ENCODE results near the gene GPC6.

Gene GPC6

DNA sequence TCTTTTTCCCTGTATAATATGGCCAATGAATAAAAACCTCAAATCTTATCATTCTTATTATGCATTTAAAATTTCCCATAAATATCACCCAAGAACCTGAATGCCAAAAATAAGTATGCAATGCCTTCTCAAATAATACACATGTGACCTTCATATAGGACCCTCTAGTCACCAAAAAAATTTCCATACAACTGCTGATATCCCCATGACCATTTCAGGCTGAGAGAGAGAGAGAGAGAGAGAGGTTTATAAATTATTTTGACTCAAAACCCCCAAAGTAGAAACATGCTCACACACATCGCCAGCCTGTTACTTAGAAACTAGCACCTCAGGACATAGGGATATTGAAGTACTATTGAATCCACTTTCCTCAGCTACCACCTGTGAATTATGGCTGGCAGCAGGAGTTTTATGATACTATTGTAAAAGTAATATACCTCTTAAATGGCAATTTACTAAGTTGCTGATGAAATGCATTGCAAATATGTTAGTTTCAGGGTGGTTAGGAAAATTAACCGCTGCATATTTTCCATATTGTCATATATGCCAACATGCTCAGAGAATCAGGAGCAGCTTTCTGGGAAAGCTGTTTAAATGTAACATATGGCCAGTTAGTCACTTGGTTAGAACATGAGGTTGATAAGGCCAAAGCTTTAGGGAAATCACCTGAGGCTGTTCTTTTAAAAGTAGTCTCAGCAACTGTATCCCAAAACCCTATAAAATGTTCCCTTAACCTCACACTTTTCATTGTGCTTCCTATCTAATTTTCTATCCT lies 1022.0 kb downstream of the GPC6 start:
- DNase-seq (ENCODE audit: low spot score): no peak

DNA sequence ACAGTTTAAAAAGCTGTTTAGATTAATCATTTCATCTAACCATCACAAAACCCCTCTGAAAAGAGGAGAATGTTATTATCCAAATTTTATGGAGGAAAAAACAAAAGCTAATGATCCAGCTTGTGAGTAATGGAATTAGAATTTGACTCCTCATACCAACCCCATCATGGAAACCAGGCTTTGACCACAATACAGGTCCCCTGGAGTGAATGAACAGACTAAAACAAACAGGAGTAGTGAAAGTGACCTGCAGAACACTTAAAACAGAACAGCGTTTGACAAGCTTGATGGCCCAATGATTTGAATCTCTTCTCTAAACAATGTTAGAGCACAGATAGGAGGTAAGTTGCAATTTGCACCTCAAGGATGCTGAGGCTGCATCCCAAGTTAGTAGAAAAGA lies 1022.9 kb downstream of the GPC6 start:
- no peak for DNase-seq (ENCODE audit: low spot score)

DNA sequence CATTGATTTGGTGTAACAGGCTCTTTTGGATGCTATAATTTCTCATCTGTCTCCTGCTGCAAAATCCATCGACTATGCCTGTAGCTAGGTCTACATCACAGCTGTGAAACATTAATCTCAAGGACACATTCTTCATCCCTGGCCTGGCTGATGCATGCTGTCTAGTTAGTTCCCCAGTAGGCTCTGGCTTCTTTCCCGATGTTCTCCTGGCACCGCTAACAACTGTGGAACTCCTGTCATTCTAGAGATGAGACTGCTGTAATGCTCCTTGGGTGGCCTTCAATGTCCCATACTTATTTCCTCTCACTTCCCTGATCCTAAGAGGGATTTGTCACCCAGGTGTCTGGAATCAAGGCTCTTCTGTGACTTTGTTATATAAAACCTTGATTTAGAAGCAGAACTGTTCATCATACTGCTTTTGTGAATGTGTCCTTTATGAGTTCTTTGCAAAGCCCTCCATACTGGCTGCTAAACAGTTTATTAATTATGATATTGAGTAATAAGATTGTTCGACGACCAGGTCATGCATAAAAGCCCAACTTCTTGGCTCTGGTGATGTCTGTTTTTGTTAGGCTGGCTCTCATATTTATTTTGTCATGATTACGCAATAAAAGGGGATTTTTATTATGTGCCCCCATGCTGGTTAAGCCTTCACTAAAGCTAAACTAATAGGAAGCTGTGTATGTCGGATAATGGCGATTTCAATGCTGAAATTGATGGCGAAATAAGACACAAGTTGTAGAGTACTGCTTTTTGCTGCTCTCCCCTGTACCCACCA lies 1025.4 kb downstream of the GPC6 start:
- DNase-seq (ENCODE audit: low spot score): no peak

DNA sequence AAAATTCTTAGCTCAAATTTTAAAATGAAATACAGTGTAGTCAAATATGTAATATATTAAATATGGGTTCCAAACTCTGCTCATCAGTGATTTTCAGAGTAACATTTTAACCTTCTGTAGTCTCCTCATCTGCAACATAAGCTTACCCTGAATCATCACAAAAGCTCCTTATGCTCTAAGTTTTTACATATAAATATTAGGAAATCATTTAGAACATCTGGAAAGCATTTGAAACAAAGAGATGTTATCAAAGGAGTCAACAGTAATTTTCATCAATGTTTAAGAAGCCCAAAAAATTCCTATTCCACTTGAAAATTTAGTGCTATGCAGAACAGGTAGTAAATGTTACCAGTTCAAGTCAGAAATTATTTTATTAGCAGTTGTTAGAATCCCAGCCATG lies 1028.1 kb downstream of the GPC6 start:
- no peak for DNase-seq (ENCODE audit: low spot score)

DNA sequence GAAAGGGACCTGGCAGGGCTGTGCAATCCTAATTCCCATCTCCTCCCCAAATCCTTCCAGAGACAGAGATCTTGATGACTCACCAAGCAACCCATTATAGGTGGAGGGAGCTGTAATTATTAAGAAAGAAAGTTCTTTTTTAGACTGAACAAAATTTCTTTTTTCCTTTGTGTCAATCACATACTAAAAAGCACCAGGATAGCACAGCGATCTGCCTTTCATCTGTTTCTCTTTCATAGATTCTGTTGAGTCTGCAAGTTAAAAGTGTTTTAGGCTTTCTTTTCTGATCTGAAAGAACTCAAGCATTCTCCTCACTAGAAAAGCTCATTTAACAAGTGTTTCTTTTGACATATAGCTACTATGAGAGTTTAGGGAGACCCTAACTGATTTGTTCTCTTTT lies 1030.1 kb downstream of the GPC6 start:
- DNase-seq (ENCODE audit: low spot score): no peak

DNA sequence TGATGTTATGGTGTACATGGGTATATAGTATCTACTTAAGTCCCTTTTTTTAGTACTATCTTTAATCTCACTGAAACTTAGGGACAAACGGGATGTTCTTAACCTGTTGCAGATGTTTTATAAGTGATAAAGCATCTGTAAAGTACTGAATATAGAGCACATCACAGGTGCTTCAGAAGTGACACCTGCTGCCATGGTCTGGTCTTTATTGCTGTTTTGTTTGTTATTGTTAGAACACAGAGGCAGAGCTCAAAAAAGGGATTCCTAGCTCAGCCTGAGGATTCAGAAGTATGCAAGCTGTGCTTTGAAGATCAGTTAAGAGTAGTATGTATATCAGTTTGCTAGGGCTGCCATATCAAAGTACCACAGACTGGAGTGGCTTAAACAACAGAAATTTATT lies 1033.4 kb downstream of the GPC6 start:
- no peak for DNase-seq (ENCODE audit: low spot score)

DNA sequence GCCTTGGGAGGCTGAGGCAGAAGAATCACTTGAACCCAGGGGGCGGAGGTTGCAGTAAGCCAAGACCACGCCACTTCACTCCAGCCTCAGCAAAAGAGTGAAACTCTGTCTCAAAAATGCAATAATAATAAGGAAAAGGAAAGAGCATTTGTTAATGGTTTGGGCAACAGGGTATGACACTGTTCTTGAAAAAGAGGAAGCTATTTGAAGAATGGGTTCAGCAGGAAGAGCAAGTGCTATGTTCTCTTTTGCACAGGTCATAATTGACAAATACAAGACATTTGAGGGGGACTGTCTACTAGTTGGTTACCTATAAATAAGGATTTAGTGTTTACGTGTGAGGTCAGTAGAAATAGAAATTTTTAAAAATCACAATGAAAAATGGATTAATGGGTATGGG lies 1034.6 kb downstream of the GPC6 start:
- no peak for DNase-seq (ENCODE audit: low spot score)

DNA sequence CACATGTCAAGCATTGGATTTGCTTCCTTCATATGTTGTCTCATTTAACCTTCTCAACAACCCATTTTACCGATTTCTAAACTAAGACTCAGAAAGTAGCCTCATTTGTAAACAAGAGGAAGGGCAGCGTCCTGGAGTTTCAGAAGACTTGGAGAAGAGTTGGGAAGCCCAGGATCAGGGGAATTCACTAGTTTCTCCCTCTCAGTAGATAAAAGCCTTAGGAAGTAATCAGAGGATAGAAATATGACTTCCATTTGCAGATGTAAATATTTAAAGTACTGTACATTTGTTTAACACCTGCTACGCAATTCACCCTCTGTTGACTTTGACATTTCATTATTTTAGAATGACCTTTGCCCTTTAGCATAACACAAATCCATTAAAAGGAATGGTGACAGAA lies 1036.4 kb downstream of the GPC6 start:
- no peak for DNase-seq (ENCODE audit: low spot score)

DNA sequence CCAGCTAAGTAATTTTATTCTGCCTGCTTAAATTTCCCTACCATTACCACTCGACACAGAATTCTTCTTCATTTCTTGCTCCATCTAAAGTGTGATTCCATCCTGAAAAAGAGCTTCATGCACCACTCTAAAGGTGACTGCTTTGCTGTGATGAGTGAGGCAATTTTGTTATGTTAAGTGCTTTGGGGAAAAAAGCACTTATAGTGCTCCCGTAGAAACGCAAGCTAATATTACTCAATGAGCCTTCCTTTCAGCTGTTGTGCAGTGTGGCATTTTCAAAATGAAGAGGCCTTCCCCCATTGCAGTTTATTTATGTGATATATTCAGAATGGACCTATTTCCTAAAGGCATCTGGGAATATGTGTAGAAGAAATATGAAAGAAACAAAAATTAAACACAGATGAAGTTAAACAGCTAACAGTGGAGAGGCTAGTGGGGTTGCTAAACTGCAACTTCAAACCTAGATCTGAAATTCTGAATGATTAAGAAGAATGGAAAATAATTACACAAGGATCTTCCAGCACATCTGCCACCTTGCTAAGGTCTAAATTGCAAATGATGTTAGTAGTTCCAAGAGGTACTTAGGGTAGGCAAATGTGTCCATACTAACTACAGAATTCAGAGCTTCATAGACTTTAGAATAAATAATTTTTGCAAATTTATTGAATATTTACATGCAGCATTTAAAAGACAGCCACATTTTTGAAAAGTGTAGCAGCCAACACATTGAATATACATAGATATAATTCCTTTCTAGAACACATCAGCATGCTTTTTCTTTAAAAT lies 1041.2 kb downstream of the GPC6 start:
- DNase-seq (ENCODE audit: low spot score): no peak

DNA sequence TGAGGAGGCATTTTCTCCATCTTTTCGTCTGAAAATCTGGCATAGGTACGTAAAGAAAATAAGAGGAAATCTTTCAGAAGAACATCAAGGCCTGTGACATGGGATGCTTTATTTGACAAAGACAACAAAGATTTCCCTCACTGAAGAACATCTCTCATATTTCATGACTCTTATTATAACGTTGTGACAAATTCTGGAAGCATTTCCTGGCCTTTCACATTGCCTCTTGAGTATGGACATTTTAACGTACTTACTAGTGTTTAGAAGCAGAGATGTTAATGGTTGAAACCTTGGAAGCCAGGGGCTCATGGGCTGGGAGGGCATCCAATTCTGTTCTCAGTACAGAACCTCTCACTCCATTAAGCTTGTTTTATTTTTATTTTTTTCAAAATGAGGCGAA lies 1042.1 kb downstream of the GPC6 start:
- no peak for DNase-seq (ENCODE audit: low spot score)

DNA sequence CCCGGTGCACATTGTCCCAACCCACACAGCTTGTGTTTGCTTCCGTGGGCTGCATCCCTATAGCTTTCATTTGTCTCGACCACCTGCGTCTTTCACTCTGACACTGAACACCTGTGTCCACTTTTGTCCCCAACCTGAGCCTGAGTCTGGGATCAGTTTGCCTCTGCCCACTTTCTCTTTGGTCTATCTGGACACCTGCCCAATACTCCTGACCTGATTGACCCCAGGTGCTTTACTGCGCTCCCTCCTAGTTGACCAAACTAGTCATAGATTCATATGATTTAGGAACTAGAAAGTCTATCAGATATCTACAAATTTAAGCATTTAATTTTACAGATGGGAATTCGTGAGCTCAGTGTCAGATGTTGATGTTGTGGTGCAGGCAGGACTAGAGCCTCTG lies 1043.0 kb downstream of the GPC6 start:
- no peak for DNase-seq (ENCODE audit: low spot score)

DNA sequence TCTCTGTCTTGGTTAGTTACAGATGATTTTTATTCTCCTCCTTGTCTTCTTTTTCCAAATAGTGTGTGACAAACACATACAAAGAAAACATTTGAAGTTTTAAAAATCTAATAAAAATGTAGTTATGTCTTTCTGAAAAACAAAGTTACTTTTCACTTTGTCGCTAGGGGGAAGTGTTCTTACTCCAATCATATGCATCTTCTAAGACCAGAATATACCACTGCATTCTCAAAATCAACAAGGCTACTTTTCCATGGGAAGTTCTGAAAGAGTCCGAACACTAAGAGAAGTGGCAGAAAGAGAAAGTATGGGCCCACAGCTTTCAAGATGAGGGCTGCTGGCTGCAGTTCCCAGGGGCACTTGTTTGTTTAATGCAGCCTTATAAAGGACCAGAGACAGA lies 1043.9 kb downstream of the GPC6 start:
- DNase-seq (ENCODE audit: low spot score): no peak

DNA sequence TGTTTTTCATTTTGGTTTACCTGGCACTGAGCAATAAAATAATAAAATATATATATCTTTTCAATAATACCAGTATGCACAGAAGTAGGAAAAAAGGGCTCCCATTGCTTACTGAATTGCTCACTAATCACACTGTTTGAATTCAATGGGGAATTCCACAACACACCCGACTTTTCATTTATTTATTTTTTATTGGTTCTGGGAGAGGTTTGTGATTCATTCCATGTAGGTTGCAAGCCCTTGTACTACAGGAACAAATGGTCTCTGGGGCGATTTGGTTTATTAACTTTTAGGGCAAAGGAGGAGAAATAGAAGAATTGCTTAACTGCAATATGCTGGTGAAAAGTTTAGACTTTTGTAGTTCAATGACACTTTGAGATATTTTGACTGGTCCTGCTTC lies 1045.4 kb downstream of the GPC6 start:
- no peak for DNase-seq (ENCODE audit: low spot score)

DNA sequence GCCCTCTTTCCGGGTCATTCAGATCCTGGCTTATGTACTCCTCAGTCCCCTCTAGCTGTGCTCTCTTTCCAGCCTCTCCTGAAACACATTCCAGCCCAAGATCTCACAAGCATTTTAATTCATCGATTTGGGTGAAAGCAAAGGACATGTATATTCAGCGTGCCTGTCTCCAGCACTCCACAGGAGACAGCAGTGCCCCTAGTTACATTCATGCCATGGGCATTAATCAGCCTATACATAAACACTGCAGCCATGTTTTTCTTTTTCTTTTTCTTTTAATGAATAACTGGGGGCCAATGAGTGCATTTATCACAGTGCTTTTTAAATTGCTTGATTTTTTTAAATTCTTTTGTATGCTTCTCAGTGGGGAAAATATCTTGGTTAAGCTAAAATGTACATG lies 1053.7 kb downstream of the GPC6 start:
- DNase-seq (ENCODE audit: low spot score): no peak

DNA sequence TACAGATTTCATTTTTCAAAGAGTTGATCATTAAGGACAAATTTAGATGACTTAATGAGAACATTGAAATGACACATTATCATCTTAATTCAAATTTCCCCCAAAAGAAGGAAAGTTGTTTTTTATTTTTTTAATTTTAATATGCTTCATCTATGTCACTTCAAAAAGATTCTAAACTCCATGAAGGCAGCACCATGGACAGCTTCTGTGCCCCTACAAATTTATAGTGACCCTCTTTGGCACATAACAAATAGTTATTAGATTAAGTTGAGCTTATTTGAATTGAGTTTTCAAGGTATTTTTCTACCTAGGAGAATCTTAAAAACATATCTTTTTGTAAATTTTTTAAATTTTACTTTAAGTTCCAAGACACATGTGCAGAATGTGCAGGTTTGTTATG lies 1054.2 kb downstream of the GPC6 start:
- no peak for DNase-seq (ENCODE audit: low spot score)

DNA sequence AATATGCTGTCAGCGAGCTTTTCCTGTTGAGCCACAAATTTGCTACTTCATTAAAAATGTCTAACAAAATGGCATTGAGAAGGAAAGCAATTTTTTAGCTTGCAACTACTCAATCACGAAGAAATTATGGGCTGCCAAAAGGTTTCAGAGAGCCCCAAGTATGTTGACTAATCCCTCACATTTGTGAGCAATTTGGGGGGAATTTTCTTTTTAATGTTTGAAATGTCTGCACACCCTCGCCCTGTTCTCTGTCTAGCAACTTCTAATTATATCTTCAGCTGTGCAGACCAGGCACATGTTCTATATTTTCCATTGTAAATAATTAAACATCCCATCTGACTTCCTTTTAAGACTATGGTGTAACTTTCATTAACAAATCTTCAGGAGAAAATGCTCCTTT lies 1060.0 kb downstream of the GPC6 start:
- no peak for DNase-seq (ENCODE audit: low spot score)

DNA sequence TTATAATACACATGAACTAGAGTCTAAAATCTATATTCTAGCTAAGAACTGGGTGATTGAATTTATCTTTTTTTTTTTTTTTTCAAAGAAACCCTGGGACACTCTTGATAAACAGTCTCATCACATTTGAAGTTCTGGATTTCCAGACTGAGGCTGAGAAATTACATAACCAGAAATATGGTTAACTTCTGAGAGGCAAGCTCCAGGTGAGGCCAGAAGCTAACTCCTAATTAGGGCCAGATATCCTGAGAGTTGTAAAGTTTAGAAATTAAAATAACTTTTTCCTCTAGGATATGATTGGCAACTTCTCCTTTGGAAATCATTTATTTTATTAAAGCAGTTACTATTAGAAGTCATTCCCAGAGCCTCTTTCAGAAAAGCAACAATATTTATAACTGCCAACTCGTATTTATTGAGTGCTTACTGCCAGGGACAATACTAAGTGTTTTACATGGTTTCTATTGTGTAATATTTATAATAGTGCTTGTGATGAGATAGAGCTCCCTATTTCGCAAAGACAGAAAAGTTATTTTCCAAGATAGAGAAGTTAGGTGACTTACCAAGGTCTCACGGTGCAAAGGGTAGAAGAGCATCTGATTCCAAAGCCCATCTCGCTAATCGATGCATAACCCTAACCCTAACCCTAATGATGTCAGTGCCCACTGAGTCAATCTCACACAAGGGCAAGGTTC lies 1065.2 kb downstream of the GPC6 start:
- no peak for DNase-seq (ENCODE audit: low spot score)

DNA sequence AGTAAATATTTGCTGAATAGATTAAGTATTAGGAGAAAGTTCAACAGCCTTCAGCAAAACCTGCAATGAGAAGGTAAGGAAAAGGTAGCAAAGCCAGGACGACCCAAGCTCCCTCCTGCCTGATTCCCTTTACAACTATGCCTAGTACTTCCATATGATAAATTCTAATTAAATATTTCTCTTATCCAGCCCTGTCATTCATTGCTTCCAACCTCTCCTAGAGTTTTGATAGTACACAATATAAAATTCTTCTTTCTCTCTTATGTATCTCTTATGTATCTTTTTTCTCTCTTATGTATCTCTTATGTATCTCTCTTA lies 1065.7 kb downstream of the GPC6 start:
- DNase-seq (ENCODE audit: low spot score): no peak

DNA sequence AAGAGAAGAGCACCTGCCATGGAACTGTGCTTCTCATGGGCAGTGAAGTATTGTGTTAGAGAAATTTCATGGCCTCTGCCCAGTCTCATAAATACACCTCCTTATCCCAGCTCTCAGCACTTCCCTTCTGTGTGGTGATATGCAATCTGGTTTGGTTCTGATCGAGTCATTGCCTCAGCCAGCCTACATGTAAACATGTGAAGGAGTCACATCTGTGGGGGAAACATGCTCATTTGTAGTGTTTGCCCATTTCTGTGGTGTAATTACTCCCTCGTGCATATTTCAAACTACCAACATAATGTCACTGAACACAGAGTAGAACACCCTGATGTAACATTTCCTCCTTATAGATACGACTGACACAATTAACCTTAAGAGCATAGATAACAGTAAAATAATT lies 1069.9 kb downstream of the GPC6 start:
- no peak for DNase-seq (ENCODE audit: low spot score)

DNA sequence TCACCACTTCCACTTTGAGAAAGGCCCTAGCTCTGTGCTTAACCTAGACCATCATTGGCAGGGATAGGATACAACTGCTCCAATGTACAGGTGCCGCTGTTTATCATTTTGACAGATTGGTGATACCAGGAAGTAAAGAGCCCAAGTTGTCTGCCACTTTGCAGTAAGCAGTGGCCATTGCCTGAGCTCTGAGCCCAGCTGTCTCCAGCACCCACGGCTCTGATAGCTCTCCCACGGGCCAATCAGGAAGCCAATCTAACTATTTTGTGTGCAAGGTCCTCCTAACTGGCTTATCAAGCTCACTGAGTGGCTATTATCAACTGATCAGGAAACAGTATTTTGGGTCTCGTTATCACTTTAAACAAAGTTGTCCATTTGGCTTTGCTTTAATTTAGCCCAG lies 1071.7 kb downstream of the GPC6 start:
- no peak for DNase-seq (ENCODE audit: low spot score)

DNA sequence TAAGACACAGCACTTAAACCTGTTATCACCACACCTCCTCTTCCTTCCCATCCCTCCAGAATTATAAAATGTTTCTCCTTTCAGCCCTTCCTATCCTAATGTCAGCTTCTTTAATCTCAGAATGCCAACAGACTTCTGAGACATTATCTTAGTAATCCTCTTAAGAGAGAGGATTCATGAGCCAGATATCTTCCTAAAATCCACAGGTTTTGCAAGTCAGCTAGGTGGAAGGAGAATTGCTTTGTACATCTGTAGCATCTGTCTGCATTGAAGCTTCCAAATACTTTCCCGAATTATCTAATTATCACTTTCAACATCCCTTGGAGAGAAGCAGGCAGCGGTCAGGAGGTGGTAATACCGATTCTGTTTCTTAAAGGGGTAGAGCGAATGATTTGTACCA lies 1073.8 kb downstream of the GPC6 start:
- DNase-seq (ENCODE audit: low spot score): no peak

DNA sequence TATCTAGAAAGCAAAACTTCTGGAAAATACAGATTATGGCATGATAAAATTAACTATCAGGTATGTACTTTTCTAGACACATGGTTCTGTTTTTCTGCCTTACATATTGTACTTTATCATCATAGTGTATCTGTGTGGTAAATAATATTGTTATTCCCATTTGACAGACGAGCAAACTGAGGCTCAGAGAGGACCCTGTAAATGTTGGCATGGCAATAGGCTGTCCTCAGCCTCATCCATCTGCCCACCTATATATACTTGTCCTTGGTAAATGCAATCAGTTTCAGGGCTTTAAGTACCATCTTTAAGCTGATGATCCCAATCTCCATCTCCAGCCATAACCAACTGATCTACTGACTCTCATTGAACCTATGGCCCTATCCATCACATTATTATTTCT lies 1074.9 kb downstream of the GPC6 start:
- no peak for DNase-seq (ENCODE audit: low spot score)

Measured in activated CD4-positive, alpha-beta T cell treated with anti-CD3 and anti-CD28 coated beads, Interleukin-2, Interleukin-4, amounts not matched to agents 100 ng/mL and 50 ng/mL, durations not matched to agents 16 hours and 8 hours (primary cell).